HCT116 (cell line): Measurements from ENCODE around the gene DNPEP. TPM values are rescaled to one million over a fixed set of nuclear protein-coding genes. Genes with fewer than 3 reads are reported as not detected.

Experiments
- ATAC-seq: fragments of 200-7000 bp; cut with Tn5 transposase; 2 replicates; pipeline ENCODE4 v1.9.1; 2020; ENCODE audit warnings: mild to moderate bottlenecking, moderate library complexity
- BruUV-seq: library from RNA; stranded (reverse); fragments of 400-500 nt; replicated peaks from 2 replicates; lab custom pipeline; 2021; lab: Mats Ljungman, UMichigan
- CTCF ChIA-PET: fragments of 300-600 bp; sonication (Branson Sonifier 250); formaldehyde crosslinking; loops from one replicate; lab custom pipeline; 2021; ENCODE audit warnings: antibody characterized with exemption; lab: Charles Lee
- POLR2A ChIA-PET: fragments of 300-600, 350-600 bp; sonication (Branson Sonifier 250); formaldehyde crosslinking; loops from one replicate; lab custom pipeline; 2021; ENCODE audit warnings: antibody characterized with exemption; lab: Charles Lee
- RAD21 ChIA-PET, 2 experiments: fragments of 300-600 bp; sonication (Branson Sonifier 250); formaldehyde crosslinking; loops; one replicate each; lab custom pipeline; 2023; ENCODE audit warnings: low total read pairs in 2 of 2; ENCODE audit not compliant: uncharacterized antibody in 2 of 2, unreplicated experiment in 2 of 2, low non-redundant PET in 1 of 2; lab: Charles Lee
- DNase-seq: peaks from one replicate; pipeline ENCODE4 v3.0.0-alpha.2; 2010; ENCODE audit warnings: low read depth, low spot score
- H2AFZ ChIP-seq: fragments of 200-600 bp; shearing (Covaris generic), sonication (generic); 2 replicates; pipeline ENCODE4 v1.6.1; 2017; ENCODE audit warnings: low read depth, mixed run types, mixed read lengths, antibody characterized with exemption, low read length; ENCODE audit not compliant: poor library complexity, severe bottlenecking
- H3K27ac ChIP-seq: 2 replicates; pipeline ENCODE4 v1.5.1; 2012; ENCODE audit warnings: low read depth, low read length
- H3K27me3 ChIP-seq: fragments of 200-600 bp; sonication (generic); 2 replicates; pipeline ENCODE4 v1.6.1; 2016; ENCODE audit warnings: mixed run types, low read length, mixed read lengths; ENCODE audit not compliant: insufficient read depth
- H3K36me3 ChIP-seq, 2 experiments: fragments of 200-500 bp in 1 of 2; fragments of 200-600 bp in 1 of 2; sonication (Bioruptor generic) in 1 of 2; sonication (generic) in 1 of 2; 2 replicates each; pipeline versions ENCODE4 v1.5.1 to v1.6.1; 2014 to 2016; ENCODE audit warnings: low read length in 2 of 2, inconsistent platforms in 1 of 2, mixed read lengths in 1 of 2, mixed run types in 1 of 2; ENCODE audit not compliant: insufficient read depth in 2 of 2, control insufficient read depth in 1 of 2
- H3K4me1 ChIP-seq, 2 experiments: fragments of 200-600 bp in 1 of 2; sonication (generic) in 1 of 2; 2 replicates each; pipeline versions ENCODE4 v1.5.1 to v1.6.1; 2012 to 2017; ENCODE audit warnings: low read length in 2 of 2, inconsistent platforms in 1 of 2, mild to moderate bottlenecking in 1 of 2, mixed read lengths in 1 of 2, mixed run types in 1 of 2, moderate library complexity in 1 of 2; ENCODE audit not compliant: insufficient read depth in 2 of 2, control insufficient read depth in 1 of 2
- H3K4me2 ChIP-seq: fragments of 200-600 bp; sonication (generic); 2 replicates; pipeline ENCODE4 v1.6.1; 2017; ENCODE audit warnings: mixed run types, low read length, mixed read lengths
- H3K4me3 ChIP-seq, 2 experiments: fragments of 200-600 bp in 1 of 2; sonication (generic) in 1 of 2; replicated peaks in 1 of 2; 2 replicates each; pipeline ENCODE4 v1.5.1; 2011 to 2016; ENCODE audit warnings: low read length in 2 of 2, control low read depth in 1 of 2, low read depth in 1 of 2, mild to moderate bottlenecking in 1 of 2, mixed read lengths in 1 of 2, mixed run types in 1 of 2
- H3K79me2 ChIP-seq: fragments of 200-600 bp; sonication (generic); 2 replicates; pipeline ENCODE4 v1.6.1; 2017; ENCODE audit warnings: mild to moderate bottlenecking, mixed run types, low read length, moderate library complexity, mixed read lengths; ENCODE audit not compliant: insufficient read depth
- H3K9ac ChIP-seq: fragments of 200-600 bp; sonication (generic); 2 replicates; pipeline ENCODE4 v1.6.1; 2016; ENCODE audit warnings: low read length, mixed read lengths
- H3K9me2 ChIP-seq: fragments of 200-600 bp; sonication (generic), shearing (Covaris generic); 2 replicates; pipeline ENCODE4 v1.6.1; 2017; ENCODE audit warnings: mixed run types, mild to moderate bottlenecking, moderate library complexity; ENCODE audit not compliant: insufficient read depth
- H3K9me3 ChIP-seq, 2 experiments: fragments of 200-500 bp in 1 of 2; fragments of 200-600 bp in 1 of 2; sonication (Bioruptor generic) in 1 of 2; sonication (generic) in 1 of 2; 2 replicates each; pipeline ENCODE4 v1.6.1; 2014 to 2017; ENCODE audit warnings: low read length in 2 of 2, mixed read lengths in 2 of 2, inconsistent platforms in 1 of 2, low read depth in 1 of 2, mild to moderate bottlenecking in 1 of 2, mixed run types in 1 of 2, moderate library complexity in 1 of 2; ENCODE audit not compliant: control insufficient read depth in 1 of 2, insufficient read depth in 1 of 2
- H4K20me1 ChIP-seq: fragments of 200-600 bp; sonication (generic), shearing (Covaris generic); 2 replicates; pipeline ENCODE4 v1.6.1; 2017; ENCODE audit warnings: mixed run types, mild to moderate bottlenecking, moderate library complexity; ENCODE audit not compliant: insufficient read depth
- ATF3 ChIP-seq: IDR thresholded peaks from 2 replicates; pipeline ENCODE4 v1.6.1; 2012
- CBX3 ChIP-seq: IDR thresholded peaks from 2 replicates; pipeline ENCODE4 v1.6.1; 2012; ENCODE audit warnings: low read depth
- CEBPB ChIP-seq: IDR thresholded peaks from 2 replicates; pipeline ENCODE4 v1.6.1; 2012; ENCODE audit warnings: low read depth
- EGR1 ChIP-seq: IDR thresholded peaks from 2 replicates; pipeline ENCODE4 v1.6.1; 2012; ENCODE audit warnings: low read depth
- EZH2 ChIP-seq: fragments of 200-600 bp; sonication (generic); IDR thresholded peaks from 2 replicates; pipeline ENCODE4 v1.6.1; 2017; ENCODE audit warnings: antibody characterized with exemption, mixed run types
- JUND ChIP-seq: IDR thresholded peaks from 2 replicates; pipeline ENCODE4 v1.6.1; 2012
- MAX ChIP-seq: IDR thresholded peaks from 2 replicates; pipeline ENCODE4 v1.6.1; 2012
- POLR2AphosphoS5 ChIP-seq: IDR thresholded peaks from 2 replicates; pipeline ENCODE4 v1.6.1; 2011; ENCODE audit warnings: mild to moderate bottlenecking, low read depth, low read length, moderate library complexity
- RAD21 ChIP-seq: IDR thresholded peaks from 2 replicates; pipeline ENCODE4 v1.6.1; 2012; ENCODE audit warnings: low read depth, mild to moderate bottlenecking
- REST ChIP-seq: IDR thresholded peaks from 2 replicates; pipeline ENCODE4 v1.6.1; 2012; ENCODE audit warnings: low read depth
- SIN3A ChIP-seq: IDR thresholded peaks from 2 replicates; pipeline ENCODE4 v1.6.1; 2012; ENCODE audit warnings: low read depth
- SRF ChIP-seq: IDR thresholded peaks from 2 replicates; pipeline ENCODE4 v1.6.1; 2012; ENCODE audit warnings: low read depth
- TCF7L2 ChIP-seq: IDR thresholded peaks from 2 replicates; pipeline ENCODE4 v1.7.0; 2011; ENCODE audit warnings: borderline replicate concordance, inconsistent platforms; ENCODE audit not compliant: insufficient read depth, insufficient read length; ENCODE audit errors: extremely low read depth
- intact Hi-C: fragments of 100-400 bp; cut with micrococcal nuclease; formaldehyde crosslinking; loops from 2 replicates; pipeline ENCODE4 v1.10.0; 2022
- total RNA-seq: library from RNA; stranded (reverse); gene quantifications from one replicate; pipeline ENCODE4 v1.2.1, GENCODE V29; 2021; ENCODE audit not compliant: unreplicated experiment

The DNPEP gene
- total RNA-seq, 1 experiment from 2014 or later, result 80.1 TPM

- H4K20me1 ChIP-seq, result no peaks in the 10 kb centered on the region
- no peaks in the 10 kb centered on the region for H3K36me3 ChIP-seq
- intact Hi-C loops, result no loop called here
- ChIA-PET POLR2A (no interaction called here), RAD21 (no interaction called here), CTCF (no interaction called here)
- H3K79me2 ChIP-seq, result no peaks in the 10 kb centered on the region
- H3K4me2 ChIP-seq, result no peak overlapping the region
- no TSS peak for BruUV-seq
- no peaks in the 10 kb centered on the region for H3K9me3 ChIP-seq
- ATAC-seq (no peak), DNase-seq (no peak)
- H2AFZ ChIP-seq, result no peak overlapping the region
- TF ChIP-seq SIN3A (no peak), EGR1 (no peak), REST (no peak), MAX (no peak), TCF7L2 (no peak), RAD21 (no peak), JUND (no peak), EZH2 (no peak), SRF (no peak), CBX3 (no peak), CEBPB (no peak), ATF3 (no peak), POLR2AphosphoS5 (no peak)
- peaks cover 0 to 21% of the 10 kb centered on the region in 2 experiments; a peak in 3 of 4 replicates for H3K4me1 ChIP-seq
- no peak overlapping the region for H3K9ac ChIP-seq
- H3K27me3 ChIP-seq, result no peaks in the 10 kb centered on the region
- H3K4me3 ChIP-seq, result no peak overlapping the region
- H3K27ac ChIP-seq, result no peak overlapping the region
- no peaks in the 10 kb centered on the region for H3K9me2 ChIP-seq
These were observed 38.3 kb upstream of the DNPEP start for GRCh38 chr2:219426068-219426443.
